Suppressor macrophage treated with lipopolysaccharide for 1 hour (primary cell): ENCODE measurements around the gene MCM8.
A peak's percentile ranks its signal among the peaks of the same experiment; 100 is the strongest.
"Not testable (repeated sequence)": the region's sequence is repeated elsewhere in the genome, so short reads cannot be mapped to it uniquely, and the experiment has no call there.

Experiments used
- DNase-seq, 3 donors: peaks; one replicate each; pipeline ENCODE4 v3.0.0-alpha.2; 2020 to 2022

The MCM8 gene

DNA sequence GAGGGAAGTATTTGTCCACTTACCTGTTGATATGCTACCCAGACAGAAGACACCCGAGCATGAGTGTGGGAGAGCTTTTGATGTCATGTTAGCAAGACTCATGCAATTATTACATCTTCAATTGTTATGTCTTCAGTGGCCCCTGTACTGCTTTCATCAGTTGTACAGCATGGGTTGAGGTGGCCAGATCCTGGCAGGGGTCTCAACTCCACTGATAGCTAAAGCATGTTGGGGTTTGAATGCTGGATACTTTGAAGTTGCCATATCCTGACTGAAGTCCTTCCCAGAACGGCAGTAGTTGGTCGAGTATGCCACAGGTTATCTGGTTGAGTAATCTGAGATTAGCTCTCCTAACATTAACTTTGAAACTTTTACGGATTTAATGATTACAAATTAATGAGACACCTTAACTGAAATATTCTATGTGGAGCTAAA is 56.7 kb downstream of the MCM8 start:
- peak in 2 of 3 donors; percentile 21 to 29 for DNase-seq

DNA sequence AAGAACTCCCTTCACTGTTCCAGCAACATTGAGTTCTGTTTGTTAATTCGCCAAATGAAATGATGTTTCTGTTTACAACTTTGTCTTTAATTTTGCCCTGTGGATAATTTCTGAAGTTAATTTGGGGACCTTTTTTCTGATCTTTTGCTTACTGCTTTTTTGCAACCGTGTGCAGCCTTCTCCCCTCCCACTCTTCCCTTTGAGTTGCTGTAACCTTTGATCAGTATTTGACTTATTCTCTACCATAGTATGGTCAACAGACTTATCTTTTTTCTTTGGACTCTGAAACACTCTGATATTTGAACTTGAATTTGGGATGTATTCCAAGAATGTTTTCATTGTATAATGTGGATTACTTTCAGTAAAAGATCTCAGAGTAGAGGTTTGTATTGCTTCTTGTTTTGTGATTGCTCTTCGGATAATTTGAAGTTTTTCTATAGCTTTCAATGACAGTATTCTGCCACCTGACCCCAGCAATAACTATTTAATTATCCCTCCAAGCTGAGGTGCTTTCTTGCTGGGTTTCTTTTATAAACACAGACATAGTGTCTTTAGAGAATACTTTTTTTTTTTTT is 57.2 kb downstream of the MCM8 start:
- DNase-seq, result peak in 1 of 3 donors; percentile 10

DNA sequence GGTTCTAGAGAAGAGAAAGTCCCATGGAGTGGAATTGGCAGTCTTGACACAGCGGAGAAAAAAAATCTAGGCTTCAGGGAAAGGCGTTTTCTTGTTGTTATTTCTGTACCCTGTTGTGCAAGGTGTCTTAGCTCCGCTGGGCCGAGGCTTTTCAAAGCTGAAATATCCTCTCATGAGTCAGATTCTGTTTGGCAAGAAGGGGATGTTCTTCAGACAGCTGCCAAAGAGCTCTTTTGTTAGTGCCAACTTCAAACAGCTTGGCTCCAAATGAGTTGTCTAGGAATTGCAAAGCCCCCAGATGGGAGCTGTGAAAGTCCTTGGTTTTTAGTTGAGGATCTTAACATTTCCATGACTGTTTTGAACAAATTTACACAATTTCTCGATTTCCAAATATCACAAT is 57.8 kb downstream of the MCM8 start:
- DNase-seq, result peak; percentile 88 to 96 (median 95)

DNA sequence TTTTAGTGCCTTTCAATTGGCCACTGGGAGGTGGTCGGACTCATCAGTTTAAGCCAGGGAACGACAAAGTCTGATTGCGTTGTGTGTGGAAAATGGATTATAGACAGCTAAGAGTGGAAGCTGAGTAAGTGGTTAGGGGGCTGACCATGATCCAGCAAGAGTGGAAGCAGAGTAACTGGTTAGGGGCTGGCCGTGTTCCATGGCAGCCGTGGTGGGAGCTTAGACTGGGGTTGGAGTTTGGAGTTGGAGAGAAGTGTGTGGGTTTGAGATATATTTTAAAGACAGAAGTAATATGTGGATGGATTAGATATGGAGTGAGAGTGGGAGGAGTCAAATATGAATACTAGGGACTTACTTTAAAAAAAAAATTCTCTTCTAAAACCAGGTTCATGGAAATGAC is 61.7 kb downstream of the MCM8 start:
- DNase-seq, result no peak

DNA sequence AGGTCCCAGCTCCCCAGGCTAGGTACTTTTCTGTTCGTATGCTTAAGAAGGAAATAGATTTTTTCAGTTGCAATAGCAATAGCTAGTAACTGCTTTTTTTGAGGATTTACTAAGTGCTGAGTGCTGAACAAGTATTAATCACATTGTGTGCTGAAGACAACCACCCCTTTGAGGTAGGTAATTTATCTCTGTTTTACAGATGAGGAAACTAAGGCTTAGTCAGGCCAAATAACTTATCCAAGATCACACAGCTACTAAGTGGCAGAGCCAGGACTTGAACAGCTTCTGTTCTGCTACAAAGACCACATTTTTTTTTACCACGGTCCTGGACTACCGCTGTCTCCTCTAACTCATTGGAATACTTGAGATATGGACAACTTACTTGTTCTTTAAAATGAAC is 63.6 kb downstream of the MCM8 start:
- DNase-seq, result no peak

DNA sequence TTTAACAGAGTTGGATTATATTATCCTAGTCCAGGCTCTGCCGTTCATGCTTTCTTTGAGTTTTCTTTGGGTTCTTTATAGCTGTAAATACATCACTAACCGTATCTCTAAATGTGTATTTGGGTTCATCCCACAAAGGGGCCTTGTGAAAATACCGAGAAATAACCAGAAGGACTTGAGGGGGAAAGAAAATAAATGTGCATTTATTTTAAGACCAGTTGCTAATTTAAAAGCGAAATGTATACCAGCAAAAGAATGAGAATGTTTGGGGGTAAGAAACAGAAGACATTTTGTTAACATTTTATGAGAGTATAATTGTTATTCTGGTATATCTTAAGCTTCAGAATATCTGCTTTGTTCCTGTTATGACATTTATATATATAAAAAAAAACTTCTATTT is 64.5 kb downstream of the MCM8 start:
- DNase-seq, result no peak

DNA sequence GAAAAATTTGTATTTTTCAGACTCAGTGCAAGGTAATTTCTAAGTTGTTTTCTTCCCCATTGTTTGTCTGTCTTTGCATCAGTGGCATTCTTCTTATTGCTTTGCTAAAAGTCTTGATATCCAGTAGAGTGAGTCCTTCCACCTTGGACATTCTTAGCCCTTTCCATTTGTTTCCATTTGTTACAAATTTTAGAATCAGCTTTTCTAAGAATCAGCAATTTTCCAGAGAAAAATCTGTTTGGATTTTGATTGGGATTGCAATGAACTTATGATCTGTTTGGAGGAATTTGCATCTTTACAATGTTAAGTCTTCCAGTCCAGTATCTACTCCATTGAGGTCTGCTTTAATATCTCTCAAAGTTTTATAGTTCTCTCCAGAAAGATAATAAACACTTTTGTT is 67.0 kb downstream of the MCM8 start:
- DNase-seq, result no peak

DNA sequence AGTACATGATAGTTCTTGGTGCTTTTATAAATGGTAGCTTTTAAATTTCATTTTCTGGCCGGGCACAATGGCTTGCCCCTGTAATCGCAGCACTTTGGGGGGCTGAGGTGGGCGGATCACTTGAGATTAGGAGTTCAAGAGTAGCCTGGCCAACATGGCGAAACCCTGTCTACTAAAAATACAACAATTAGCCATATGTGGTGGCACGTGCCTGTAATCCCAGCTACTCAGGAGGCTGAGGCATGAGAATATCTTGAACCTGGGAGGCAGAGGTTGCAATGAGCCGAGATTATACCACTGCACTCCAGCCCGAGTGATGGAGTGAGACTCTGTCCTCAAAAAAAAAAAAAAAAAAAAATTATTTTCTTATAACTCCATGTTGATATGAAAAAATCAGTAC is 67.4 kb downstream of the MCM8 start:
- DNase-seq, result no peak

DNA sequence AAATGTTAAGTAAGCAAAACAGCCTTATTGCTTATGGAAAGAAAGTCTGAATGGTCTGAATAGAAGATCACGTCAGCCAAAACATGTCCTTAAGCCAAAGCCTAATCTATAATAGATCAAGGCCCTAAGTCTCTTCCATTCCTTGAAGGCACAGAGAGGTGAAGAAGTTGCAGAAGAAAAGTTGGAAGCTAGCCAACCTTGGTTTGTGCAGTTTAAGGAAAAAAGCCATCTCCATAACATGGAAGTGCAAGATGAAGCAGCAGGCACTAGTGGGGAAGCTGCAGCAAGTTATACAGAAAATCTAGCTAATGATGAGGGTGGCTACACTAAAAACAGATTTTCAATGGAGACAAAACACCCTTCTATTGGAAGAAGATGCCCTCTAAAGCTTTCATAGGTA is 74.3 kb downstream of the MCM8 start:
- DNase-seq, result peak in 1 of 3 donors; percentile 31

DNA sequence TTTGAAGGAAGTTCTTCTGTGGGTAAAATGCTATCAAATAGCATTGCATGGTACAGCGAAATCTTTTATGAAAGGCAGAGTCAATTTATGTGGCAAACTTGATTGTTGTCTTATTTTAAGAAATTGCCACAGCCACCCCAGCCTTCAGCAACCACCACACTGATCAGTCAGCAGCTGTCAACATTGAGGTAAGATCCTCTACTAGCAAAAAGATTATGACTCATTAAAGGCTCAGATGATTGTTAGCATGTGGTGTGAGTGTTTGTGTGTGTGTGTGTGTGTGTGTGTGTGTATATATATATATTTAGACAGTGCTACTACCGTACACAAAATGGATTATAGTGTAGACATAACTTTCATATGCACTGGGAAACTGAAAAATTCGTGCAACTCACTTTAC is 75.6 kb downstream of the MCM8 start:
- peak in 1 of 3 donors; percentile 18 for DNase-seq

DNA sequence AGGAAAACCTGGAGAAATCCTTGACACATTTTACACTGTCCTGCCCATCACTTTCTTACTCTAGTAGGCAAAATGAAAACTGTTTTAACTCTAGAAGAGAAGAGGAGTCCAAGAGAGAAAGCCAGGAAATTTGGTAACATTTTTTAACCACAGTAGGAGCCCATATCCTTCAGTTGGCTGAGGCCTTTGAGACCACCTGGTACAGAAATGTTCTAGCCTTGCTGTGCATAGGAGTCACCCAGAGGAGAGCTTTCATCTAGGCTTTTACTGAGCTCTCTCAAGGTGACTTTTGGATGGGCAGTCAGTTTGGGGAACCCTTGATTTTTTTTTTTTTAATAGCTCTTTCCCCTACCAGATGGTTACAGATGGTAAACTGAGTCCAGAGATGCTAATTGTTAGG is 78.4 kb downstream of the MCM8 start:
- DNase-seq, result no peak

DNA sequence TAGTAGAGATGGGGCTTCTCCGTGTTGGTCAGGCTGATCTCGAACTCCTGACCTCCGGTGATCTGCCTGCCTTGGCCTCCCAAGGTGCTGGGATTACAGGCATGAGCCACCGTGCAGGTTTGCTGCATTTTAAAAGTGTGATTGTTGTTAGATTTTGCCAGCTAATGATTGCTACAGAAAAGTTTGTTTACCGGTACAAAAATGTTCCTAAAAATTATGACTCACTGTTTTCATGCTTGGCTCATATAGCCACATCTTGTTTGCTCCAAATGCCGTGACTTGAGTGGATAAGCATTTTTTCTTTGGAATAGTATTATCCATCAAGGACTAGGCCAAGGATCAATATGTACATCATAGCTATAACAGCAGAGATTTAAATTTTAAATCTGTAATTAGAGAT is 79.1 kb downstream of the MCM8 start:
- DNase-seq, result no peak

DNA sequence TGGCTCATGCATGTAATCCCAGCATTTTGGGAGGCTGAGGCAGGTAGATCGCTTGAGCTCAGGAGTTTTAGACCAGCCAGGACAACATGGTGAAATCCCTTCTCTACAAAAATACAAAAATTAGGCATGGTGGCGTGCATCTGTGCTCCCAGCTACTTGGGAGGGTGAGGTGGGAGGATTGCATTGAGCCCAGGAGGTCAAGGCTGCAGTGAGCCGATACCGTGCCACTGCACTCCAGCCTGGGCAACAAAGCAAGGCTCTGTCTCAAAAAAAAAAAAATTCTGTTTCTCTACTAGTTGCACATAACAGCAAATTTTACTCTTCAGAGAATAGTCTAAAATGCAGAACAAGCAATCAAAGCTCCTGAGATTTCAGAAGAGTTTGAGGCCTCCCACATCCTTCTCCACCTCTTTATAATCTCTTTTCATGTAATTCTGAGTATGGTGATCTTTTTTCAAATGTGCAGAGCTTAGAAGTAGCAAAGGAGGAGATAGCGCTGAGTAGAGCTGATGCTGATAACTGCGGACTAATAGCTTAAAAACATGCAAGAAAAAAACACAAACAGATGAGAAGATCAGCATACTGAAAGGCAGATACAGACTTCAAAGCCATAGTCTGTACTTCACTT is 80.1 kb downstream of the MCM8 start:
- DNase-seq, result no peak

DNA sequence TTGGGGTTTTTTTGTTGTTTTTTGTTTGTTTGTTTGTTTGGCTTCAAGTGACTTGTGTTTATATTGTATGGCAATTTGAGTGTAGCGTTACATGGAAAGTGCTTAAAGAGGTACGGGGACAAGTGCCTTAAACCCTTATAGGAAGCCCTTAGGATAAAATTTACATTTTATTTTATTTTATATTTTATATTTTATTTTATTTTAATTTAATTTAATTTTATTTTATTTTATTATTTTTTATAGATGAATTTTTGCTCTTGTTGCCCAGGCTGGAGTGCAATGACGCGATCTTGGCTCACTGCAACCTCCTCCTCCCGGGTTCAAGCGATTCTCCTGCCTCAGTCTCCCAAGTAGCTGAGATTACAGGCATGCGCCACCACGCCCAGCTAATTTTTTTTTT is 82.5 kb downstream of the MCM8 start:
- DNase-seq, result not testable (repeated sequence)

DNA sequence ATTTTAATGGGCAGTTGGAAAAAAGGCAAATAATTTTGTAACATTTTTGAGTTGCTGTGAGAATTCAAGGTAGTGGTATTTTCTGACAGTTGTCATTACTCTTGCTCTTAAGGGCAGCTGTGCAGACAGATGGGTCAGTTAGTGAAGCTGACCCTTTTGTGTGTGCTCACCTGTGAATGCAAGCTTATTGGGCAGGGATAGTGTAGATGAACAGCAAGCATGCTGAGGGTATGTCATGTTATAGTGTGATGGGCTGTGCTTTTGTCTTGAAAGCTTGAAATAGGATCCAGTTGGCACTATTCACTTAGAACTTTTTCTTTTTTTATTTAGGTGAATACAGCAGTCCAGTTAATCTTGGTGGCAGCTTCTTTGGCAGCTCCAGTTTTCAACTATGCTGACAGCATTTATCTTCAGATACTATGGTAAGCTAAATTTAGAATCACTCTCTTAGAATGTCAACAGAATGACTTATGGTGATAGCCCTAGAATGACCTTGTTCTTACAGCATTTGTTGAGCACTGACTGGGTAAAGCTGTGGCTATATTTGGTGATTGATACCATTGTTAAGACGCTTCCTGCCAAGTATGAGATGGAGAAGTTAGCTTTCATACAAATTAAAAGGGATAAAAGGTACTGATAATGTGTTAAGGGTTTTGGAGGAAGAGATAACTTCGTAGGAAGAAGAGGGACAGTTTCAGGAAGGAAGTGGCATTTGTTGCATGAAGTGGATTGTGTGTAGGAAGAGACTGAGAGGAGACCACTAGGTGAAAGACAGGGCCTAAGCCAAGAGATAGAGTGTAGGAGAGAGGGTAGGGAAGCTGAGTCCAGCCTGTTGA is 83.9 kb downstream of the MCM8 start:
- no peak for DNase-seq

DNA sequence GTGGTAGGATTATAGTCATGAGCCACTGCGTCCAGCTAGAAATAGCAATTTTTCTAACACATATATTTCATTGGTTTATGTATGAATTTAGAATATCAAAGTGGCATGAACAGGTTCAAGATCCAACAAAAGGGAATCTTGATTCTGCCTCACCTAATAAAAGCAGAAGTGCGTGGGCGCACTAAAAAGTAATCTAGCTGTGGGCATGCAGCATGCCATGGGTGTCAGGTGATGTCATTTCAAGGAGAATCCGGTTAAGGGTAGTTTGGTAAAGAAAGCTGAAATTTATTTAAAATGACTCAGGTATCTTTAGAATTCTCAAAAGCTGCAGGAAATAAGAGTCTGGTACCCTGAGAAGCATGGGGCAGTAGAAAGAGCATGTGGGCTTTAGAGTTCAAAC is 85.8 kb downstream of the MCM8 start:
- no peak for DNase-seq

DNA sequence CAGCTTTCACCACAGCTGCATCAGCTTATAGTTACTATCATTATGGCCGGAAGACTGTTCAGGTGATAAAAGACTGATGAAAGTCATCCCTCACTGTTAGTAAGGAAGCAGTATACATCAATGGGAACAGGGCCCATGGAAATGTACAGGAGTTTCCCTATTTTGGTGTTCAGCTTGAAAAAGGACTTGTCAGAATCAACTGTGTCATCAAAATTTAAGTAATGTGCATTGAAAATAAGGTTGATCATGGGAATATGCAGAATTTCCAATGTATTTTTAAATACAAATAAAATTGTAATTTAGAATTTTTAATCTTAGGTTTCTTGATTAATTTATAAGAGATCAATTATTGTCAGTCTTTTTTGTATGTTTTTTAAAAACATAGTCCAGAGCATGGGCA is 86.6 kb downstream of the MCM8 start:
- DNase-seq, result no peak

DNA sequence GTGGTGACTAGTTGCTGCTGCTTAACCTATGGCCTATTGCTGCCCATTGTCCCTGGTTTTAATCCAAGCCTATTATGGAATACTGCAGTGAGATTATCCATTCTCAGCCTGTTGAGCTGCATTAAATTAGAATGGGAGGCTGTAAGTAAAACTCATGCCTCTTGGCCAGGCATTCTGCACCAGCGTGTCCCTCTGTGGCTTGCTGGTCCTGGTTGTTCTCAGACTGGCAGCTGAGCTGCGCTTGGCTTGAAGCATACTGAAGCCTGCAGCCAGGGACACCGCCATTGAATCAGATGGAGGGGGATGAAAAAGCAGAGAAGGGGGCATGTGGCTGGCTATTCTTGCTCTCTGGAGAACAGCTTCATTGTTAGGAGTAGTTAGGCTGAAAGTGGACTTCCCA is 87.8 kb downstream of the MCM8 start:
- no peak for DNase-seq

DNA sequence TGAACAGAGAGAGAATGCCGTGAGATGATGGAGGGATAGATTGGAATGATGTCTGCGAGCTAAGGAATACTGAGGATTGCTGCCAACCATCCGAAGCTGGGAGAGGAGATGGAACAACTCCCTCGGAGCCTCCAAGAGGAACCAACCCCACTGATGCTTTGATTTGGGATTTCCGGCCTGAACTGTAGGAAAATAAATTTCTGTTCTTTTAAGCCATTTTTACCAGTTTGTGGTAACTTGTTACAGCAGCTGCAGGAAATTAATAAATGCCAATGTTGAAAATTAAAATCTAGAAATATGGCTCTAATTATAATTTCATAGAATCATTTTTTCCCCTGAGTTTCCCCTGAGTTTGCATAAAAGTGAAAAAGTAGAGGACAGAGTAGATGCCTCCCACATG is 89.3 kb downstream of the MCM8 start:
- DNase-seq, result no peak

DNA sequence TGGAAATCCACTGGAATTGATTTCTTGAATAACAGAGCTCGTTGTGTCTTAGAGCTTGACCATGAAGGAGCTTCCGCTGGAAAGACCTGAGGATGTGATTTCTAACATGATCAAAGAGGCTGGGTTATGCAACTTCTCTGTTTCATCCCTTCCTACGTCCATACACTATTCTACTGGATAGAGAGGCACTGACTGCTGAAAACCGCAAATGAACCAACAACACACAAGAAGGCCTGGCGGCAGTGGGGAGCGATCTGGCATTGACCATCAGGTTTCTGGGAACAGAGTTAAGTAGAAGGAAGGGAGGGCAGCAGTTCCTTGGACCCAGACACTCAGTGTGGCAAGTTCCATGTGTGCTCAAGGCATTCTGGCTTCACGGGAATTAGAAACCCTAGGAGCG is 90.1 kb downstream of the MCM8 start:
- DNase-seq, result no peak

DNA sequence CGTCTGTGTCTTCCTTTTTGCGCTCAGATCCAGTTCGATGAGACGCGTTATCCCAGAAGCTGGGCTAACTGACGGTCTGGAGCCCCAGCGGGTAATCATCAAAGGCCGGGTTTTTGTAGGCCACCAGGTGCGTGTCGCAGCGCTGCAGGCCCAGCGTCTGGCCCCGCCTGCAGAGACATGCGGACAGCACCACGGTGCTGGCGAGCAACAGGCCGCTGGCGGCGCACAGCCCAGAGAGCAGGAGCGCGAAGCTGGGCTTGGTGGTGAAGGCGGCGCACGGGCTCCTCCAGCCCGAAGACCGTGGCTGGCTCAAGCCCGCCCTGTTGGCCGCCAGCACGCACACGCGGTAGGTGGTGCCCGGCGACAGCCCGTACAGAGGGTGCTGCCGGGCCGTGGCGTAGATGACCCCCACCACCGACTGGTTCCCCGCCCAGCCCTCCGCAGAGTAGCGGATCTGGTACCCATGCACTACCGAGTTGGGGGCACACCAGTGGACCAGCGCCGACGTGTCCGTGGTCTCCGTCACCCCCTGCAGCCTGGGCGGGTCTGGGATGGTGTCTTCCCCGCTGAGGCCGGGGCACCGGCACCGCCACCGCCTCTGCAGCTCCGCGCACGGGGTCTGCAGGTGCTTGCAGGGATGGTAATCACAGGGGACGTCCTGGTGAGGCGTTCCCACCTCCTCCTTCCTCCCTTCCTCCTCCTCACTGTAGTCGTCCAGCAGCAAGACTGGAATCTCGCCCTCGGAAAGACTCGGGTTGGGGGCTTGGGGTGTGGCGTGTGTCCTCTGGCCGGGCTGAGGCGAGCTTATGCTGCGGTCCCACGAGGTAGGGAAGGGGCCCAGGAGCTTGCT is 90.7 kb downstream of the MCM8 start:
- DNase-seq, result no peak

DNA sequence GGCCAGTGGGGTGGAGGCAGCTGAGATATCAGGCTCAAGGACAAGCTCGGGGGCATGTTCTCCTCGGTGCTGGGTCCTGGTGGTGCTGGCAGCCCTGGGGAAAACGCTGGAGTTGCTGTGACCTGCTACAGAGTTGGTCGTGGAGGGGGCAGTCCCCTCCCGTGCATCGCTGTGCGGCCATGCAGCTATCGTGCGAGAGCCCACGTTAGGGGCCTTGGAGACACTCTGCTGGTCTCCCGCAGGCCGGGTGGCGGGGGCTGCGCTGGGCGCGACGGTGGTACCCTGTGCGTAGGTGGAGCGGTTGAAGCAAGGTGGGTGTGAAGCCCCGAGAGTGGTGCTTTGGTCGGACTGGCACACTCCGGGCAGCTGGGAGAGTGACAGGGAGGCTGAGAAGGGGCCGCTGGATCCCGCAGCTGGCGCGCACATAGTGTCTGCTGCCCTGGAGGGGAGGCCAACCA is 91.4 kb downstream of the MCM8 start:
- DNase-seq, result no peak

DNA sequence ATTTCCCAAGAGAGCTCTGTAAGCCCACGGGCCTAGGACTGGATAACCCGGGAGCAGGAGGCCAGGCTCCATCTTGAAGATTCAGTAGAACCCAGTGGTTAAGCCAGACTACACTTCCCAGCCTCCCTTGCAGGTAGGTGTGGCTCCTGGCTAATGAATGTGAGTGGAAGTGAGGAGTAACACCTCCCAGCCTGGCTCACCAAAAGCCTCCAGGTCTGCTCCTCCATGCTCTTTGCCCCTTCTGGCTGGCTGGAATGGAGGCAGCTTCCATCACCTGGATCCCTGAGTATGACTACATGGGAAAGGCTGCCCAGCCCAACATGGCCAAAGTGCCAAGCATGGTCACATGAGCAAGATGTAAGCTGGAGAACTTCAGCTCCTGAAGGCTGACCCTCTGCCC is 93.7 kb downstream of the MCM8 start:
- no peak for DNase-seq
